ENCODE measurements around the gene ERG.

Gene ERG

GRCh38 chr21:38475519-38475918 is 22.8 kb downstream of the ERG start:
- DNase-seq (ENCODE audit: extremely low read depth in 1 of 2, low read depth in 1 of 2): no peak

- no peak for DNase-seq (ENCODE audit: extremely low read depth in 1 of 2, low read depth in 1 of 2)
Observed at GRCh38 chr21:38474796-38475195, 23.5 kb downstream of the ERG start.

GRCh38 chr21:38474124-38474523 is 24.2 kb downstream of the ERG start:
- no peak for DNase-seq (ENCODE audit: extremely low read depth in 1 of 2, low read depth in 1 of 2)

DNA sequence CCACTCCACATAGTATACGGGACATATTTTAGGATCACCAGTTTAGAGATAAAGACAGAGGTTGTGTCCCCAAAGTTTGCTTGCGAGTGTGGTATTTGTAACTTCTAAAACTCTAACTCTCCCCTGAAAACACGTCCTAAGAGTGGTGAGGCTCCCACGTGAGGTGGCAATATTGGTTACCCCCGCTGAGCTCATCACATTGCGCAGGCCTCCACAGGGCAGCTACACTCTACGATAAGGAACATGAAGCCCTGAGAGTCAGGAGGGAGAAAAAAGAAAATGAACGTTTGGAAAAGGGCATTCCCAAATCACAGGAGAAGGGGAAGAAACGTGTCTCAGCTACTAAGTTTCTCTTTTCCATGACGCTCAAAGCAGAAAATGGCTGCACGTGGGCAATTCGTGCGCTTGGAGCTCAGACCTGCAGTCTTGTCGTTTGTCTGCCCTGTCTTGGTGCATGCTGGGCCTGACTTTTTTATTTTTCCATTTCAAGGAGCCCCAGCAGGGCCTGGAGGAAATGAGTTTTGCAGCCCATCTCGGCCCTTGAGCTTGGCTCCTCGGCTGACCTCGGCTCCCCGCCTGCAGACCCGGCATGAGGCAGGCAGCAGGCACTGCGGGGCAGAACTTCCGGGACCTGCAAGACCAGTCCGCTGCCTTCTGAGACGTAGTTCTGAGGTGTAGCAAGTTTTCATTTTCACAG is 25.7 kb downstream of the ERG start:
- no peak for DNase-seq (ENCODE audit: extremely low read depth in 1 of 2, low read depth in 1 of 2)

GRCh38 chr21:38471766-38472165 is 26.5 kb downstream of the ERG start:
- no peak for DNase-seq (ENCODE audit: extremely low read depth in 1 of 2, low read depth in 1 of 2)

DNA sequence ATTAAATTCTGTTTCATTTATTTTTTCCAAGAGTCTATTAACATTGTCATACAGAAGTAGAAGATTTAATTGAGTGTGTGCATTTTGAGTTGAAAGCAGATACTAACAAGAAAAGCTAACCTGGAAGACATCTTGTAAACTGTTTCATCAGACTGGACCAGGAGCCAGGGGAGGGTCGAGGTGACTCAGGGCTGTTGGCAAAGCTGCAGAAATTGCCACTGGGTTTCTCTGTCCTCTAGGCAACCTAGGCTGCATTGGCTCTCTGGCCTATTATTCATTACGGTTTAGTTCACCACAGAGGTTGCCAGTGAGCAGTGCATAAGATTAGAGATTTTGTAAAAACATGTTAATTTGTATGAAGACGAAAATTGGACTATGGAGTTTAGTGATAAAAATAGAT is 27.5 kb downstream of the ERG start:
- DNase-seq (ENCODE audit: extremely low read depth in 1 of 2, low read depth in 1 of 2): no peak

- no peak for DNase-seq (ENCODE audit: extremely low read depth in 1 of 2, low read depth in 1 of 2)
Observed at GRCh38 chr21:38469642-38470041, 28.6 kb downstream of the ERG start.

DNA sequence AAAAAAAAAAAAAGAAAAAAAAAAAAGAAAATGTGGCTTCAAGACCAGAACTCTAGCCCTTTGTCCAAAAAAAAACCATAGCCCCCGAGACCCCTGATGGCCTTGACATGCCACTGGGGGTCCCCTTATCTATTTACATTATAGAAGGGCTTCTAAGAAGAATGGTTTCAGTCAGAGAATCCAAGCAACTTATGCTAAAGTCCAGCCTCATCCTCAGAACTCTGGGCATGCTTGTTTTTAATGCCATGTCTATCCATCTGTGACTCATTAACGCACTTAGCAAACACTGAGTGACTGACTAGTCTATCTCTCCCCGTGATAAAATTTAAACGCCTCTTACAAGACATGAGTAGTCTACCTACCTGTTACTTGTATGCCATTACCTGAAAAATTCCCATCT is 29.3 kb downstream of the ERG start:
- DNase-seq (ENCODE audit: extremely low read depth in 1 of 2, low read depth in 1 of 2): no peak

DNA sequence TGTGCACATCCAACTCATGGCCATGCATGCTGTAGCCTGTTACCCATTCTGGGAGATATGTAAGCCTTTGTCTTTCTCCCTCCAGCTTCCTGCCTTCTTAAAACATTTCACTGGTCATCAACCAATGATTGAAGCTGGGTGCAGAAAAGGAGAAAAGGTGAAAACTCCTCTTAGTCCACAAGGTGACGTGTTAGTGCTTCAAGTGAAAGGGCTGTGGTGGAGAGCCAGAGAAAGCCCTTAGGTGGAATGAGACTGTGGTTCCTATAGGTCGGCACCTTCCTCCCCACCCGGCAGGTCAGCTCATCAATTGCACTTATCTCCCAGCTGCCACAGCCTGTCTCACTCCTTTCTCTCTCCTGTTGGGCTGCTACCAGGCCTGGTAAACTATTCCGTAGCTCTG is 30.4 kb downstream of the ERG start:
- DNase-seq (ENCODE audit: extremely low read depth in 1 of 2, low read depth in 1 of 2): no peak

GRCh38 chr21:38467374-38467773 is 30.9 kb downstream of the ERG start:
- DNase-seq (ENCODE audit: extremely low read depth in 1 of 2, low read depth in 1 of 2): no peak

- DNase-seq (ENCODE audit: extremely low read depth in 1 of 2, low read depth in 1 of 2): no peak
Observed at GRCh38 chr21:38460171-38460742, 38.0 kb downstream of the ERG start.

GRCh38 chr21:38459490-38459889 is 38.8 kb downstream of the ERG start:
- no peak for DNase-seq (ENCODE audit: extremely low read depth in 1 of 2, low read depth in 1 of 2)

- DNase-seq (ENCODE audit: extremely low read depth in 1 of 2, low read depth in 1 of 2): no peak
Observed at GRCh38 chr21:38455403-38455802, 42.9 kb downstream of the ERG start.

- no peak for DNase-seq (ENCODE audit: extremely low read depth in 1 of 2, low read depth in 1 of 2)
Observed at GRCh38 chr21:38454702-38455101, 43.6 kb downstream of the ERG start.

DNA sequence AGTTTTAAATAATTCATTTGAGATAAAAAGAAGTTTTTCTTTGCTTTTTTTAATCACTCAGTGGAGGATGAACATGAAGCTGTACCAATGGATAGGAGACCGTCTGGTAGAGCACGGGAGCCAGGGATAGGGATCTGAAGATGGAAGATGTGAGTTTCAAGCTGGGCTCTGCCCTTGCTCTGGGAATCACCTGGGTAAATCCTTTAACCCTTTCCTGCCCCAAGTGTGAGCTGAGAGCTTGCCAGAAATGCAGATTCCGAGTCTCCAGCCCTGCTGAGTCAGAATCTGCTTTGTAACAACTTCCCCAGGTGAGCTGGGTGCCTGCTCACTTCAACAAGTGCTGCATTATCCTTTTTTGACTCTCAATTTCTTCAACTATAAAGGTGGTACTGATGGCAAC is 44.1 kb downstream of the ERG start:
- DNase-seq (ENCODE audit: extremely low read depth in 1 of 2, low read depth in 1 of 2): no peak

- no peak for DNase-seq (ENCODE audit: extremely low read depth in 1 of 2, low read depth in 1 of 2)
Observed at GRCh38 chr21:38448671-38449385, 49.4 kb downstream of the ERG start.

DNA sequence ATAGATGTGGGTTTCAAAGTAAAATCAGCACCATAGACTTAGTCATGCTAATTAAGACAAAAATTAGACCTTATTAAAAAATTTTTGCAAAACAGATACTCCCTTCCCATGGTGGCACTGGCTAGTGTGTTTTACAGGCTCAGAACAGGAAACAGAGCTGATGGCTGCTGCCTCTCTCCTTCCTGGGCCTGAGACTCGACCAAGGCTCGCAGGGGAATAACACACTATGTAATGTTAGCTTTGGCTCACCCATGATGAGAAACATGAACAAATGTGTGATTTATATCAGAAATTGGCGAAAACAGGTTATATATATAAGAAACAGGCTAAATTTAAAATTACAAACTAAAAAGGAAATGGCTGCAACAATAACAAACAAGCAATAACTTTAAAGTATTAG is 50.7 kb downstream of the ERG start:
- DNase-seq (ENCODE audit: extremely low read depth in 1 of 2, low read depth in 1 of 2): no peak

GRCh38 chr21:38444691-38445090 is 53.6 kb downstream of the ERG start:
- DNase-seq (ENCODE audit: extremely low read depth in 1 of 2, low read depth in 1 of 2): no peak

- no peak for DNase-seq (ENCODE audit: extremely low read depth in 1 of 2, low read depth in 1 of 2)
Observed at GRCh38 chr21:38443110-38443509, 55.2 kb downstream of the ERG start.

DNA sequence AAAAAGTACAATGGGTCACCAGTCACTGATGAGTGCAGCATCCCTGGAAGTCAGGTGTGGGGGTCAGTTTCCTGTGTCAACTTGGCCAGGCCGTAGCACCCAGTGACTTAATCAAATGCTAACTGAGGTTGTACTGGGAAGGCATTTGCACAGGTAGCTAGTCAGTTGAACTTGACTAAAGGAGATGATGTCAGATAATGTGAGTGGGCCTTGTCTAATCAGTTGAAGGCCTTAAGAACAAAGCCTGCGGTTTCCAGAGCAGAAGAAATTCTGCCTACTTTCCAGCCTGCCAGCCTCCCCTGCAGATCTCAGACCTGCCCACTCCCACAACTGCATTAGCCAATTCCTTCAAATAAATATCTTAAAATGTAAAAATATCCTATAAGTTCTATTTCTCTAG is 57.1 kb downstream of the ERG start:
- no peak for DNase-seq (ENCODE audit: extremely low read depth in 1 of 2, low read depth in 1 of 2)

DNA sequence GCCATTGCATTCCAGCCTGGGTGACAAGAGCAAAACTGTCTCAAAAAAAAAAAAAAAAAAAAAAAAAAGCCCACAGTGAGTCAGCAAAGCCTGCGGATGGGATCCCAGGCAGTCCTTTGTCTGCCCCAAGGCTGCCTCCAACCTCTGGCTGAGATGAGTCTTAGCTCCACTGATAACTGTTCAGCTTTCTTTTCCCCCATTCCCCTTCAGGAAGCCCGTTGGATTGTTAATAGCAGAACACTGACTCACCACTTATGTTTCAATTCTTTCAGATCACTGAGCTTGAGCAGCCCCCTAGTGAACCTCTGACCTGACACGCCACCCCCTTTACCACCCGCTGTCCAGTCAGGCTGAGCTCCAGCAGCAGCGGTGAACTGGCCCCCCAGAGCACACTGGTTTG is 57.5 kb downstream of the ERG start:
- DNase-seq (ENCODE audit: extremely low read depth in 1 of 2, low read depth in 1 of 2): no peak

- no peak for DNase-seq (ENCODE audit: extremely low read depth in 1 of 2, low read depth in 1 of 2)
Observed at GRCh38 chr21:38439957-38440356, 58.3 kb downstream of the ERG start.

All from activated CD8-positive, alpha-beta memory T cell treated with anti-CD3 and anti-CD28 coated beads for 1 hour (primary cell).